Measurements from ENCODE around the gene BTBD18.

Gene BTBD18

GRCh38 chr11:57762235-57762861 is 10.7 kb upstream of the BTBD18 start:
- no peak overlapping the region for H3K4ac ChIP-seq (ENCODE audit: low read length)
- H2BK15ac ChIP-seq (ENCODE audit: low read length), result no peak overlapping the region
- H3K14ac ChIP-seq (ENCODE audit: low read length), result no peak overlapping the region
- H3K23ac ChIP-seq (ENCODE audit: low read depth, low read length, poor library complexity), result no peak overlapping the region
- no peaks in the 10 kb centered on the region for H3K27me3 ChIP-seq (ENCODE audit: control insufficient read depth in 3 of 3, insufficient read depth in 3 of 3, low read depth in 1 of 3, low read length in 3 of 3)
- no peak overlapping the region for H3K9ac ChIP-seq (ENCODE audit: low read depth, low read length, poor library complexity)
- H3K9me3 ChIP-seq (replicated peaks in 1 of 2; ENCODE audit: control insufficient read depth in 2 of 2, insufficient read depth in 1 of 2, low read depth in 1 of 2, low read length in 2 of 2), result no peaks in the 10 kb centered on the region
- H3K79me1 ChIP-seq (ENCODE audit: low read depth, low read length), result no peaks in the 10 kb centered on the region
- H2BK5ac ChIP-seq (ENCODE audit: low read length), result no peak overlapping the region
- peaks cover 4 to 7% of the 10 kb centered on the region in 2 donors for H3K4me1 ChIP-seq (ENCODE audit: control insufficient read depth in 2 of 2, insufficient read depth in 1 of 2, low read depth in 1 of 2, low read length in 2 of 2)
- no peak overlapping the region for H3K18ac ChIP-seq (ENCODE audit: low read length)
- no CpG with 5 or more reads among the region's 9 CpGs for WGBS, 2 donors (ENCODE audit: extremely low coverage in 2 of 2, insufficient read length in 2 of 2, insufficient replicate concordance in 1 of 2)
- no peak overlapping the region for H2AFZ ChIP-seq (ENCODE audit: low read length)
- H3K4me2 ChIP-seq (ENCODE audit: insufficient read depth, low read length, poor library complexity, severe bottlenecking), result peak overlapping the region; percentile 38
- H2AK5ac ChIP-seq (ENCODE audit: low read depth, low read length), result no peak overlapping the region
- H3K36me3 ChIP-seq (replicated peaks in 1 of 2; ENCODE audit: control insufficient read depth in 2 of 2, insufficient read depth in 2 of 2, low read length in 2 of 2), result peaks cover 0 to 4% of the 10 kb centered on the region in 2 donors
- peak overlapping the region; percentile 81 to 82 for H3K4me3 ChIP-seq (ENCODE audit: low read length in 2 of 2)
- no peak for DNase-seq (ENCODE audit: low spot score)
- H4K91ac ChIP-seq (ENCODE audit: low read depth, low read length, poor library complexity), result no peak overlapping the region
- no peak overlapping the region for H3K27ac ChIP-seq (replicated peaks; ENCODE audit: low read length)
- no peak overlapping the region for H4K8ac ChIP-seq (ENCODE audit: low read depth, low read length)
- H2BK120ac ChIP-seq (ENCODE audit: low read depth, low read length), result no peak overlapping the region
- no peak overlapping the region for H2BK12ac ChIP-seq (ENCODE audit: low read length)

GRCh38 chr11:57761301-57762234 is 9.9 kb upstream of the BTBD18 start, which contains the start of gene CTNND1:
Gene CTNND1 (plus strand): TSS chr11:57761802. CDS start chr11:57791479, 29,677 bp downstream.
- Histone ChIP-seq H3K4me3 (ENCODE audit: low read length in 2 of 2) (peak within 1 kb of the TSS; percentile 82 to 95), H2AFZ (ENCODE audit: low read length) (peak within 1 kb of the TSS; percentile 91), H3K9ac (ENCODE audit: low read depth, low read length, poor library complexity) (no peak within 1 kb of the TSS), H3K36me3 (replicated peaks in 1 of 2; ENCODE audit: control insufficient read depth in 2 of 2, insufficient read depth in 2 of 2, low read length in 2 of 2) (no peaks in the 10 kb centered on the region), H2BK15ac (ENCODE audit: low read length) (no peak within 1 kb of the TSS), H3K9me3 (replicated peaks in 1 of 2; ENCODE audit: control insufficient read depth in 2 of 2, insufficient read depth in 1 of 2, low read depth in 1 of 2, low read length in 2 of 2) (no peaks in the 10 kb centered on the region), H3K14ac (ENCODE audit: low read length) (no peak within 1 kb of the TSS), H3K4me1 (ENCODE audit: control insufficient read depth in 2 of 2, insufficient read depth in 1 of 2, low read depth in 1 of 2, low read length in 2 of 2) (peaks cover 4 to 7% of the 10 kb centered on the region in 2 donors), H3K4ac (ENCODE audit: low read length) (no peak within 1 kb of the TSS), H2BK5ac (ENCODE audit: low read length) (no peak within 1 kb of the TSS), H3K27me3 (ENCODE audit: control insufficient read depth in 3 of 3, insufficient read depth in 3 of 3, low read depth in 1 of 3, low read length in 3 of 3) (no peaks in the 10 kb centered on the region), H2BK12ac (ENCODE audit: low read length) (no peak within 1 kb of the TSS), H2BK120ac (ENCODE audit: low read depth, low read length) (no peak within 1 kb of the TSS), H3K18ac (ENCODE audit: low read length) (no peak within 1 kb of the TSS), H3K23ac (ENCODE audit: low read depth, low read length, poor library complexity) (no peak within 1 kb of the TSS), H3K4me2 (ENCODE audit: insufficient read depth, low read length, poor library complexity, severe bottlenecking) (peak within 1 kb of the TSS; percentile 38), H4K8ac (ENCODE audit: low read depth, low read length) (no peak within 1 kb of the TSS), H2AK5ac (ENCODE audit: low read depth, low read length) (no peak within 1 kb of the TSS), H3K79me1 (ENCODE audit: low read depth, low read length) (no peaks in the 10 kb centered on the region), H4K91ac (ENCODE audit: low read depth, low read length, poor library complexity) (no peak within 1 kb of the TSS), H3K27ac (replicated peaks; ENCODE audit: low read length) (peak within 1 kb of the TSS; percentile 86)
- peak; percentile 84 for DNase-seq (ENCODE audit: low spot score)
- no CpG with 5 or more reads among the region's 13 CpGs for WGBS, 2 donors (ENCODE audit: extremely low coverage in 2 of 2, insufficient read length in 2 of 2, insufficient replicate concordance in 1 of 2)

GRCh38 chr11:57758174-57758573 is 6.6 kb upstream of the BTBD18 start:
- Histone ChIP-seq H3K18ac (ENCODE audit: low read length) (no peak overlapping the region), H2BK120ac (ENCODE audit: low read depth, low read length) (no peak overlapping the region), H2AK5ac (ENCODE audit: low read depth, low read length) (no peak overlapping the region), H3K27ac (replicated peaks; ENCODE audit: low read length) (no peak overlapping the region), H4K91ac (ENCODE audit: low read depth, low read length, poor library complexity) (no peak overlapping the region), H3K4me1 (ENCODE audit: control insufficient read depth in 2 of 2, insufficient read depth in 1 of 2, low read depth in 1 of 2, low read length in 2 of 2) (peaks cover 1 to 3% of the 10 kb centered on the region in 2 donors), H3K36me3 (replicated peaks in 1 of 2; ENCODE audit: control insufficient read depth in 2 of 2, insufficient read depth in 2 of 2, low read length in 2 of 2) (no peaks in the 10 kb centered on the region), H2BK5ac (ENCODE audit: low read length) (no peak overlapping the region), H2AFZ (ENCODE audit: low read length) (no peak overlapping the region), H3K4me2 (ENCODE audit: insufficient read depth, low read length, poor library complexity, severe bottlenecking) (no peak overlapping the region), H3K79me1 (ENCODE audit: low read depth, low read length) (no peaks in the 10 kb centered on the region), H3K9me3 (replicated peaks in 1 of 2; ENCODE audit: control insufficient read depth in 2 of 2, insufficient read depth in 1 of 2, low read depth in 1 of 2, low read length in 2 of 2) (peaks cover 0 to 2% of the 10 kb centered on the region in 2 donors), H3K4me3 (ENCODE audit: low read length in 2 of 2) (no peak overlapping the region), H2BK12ac (ENCODE audit: low read length) (no peak overlapping the region), H3K9ac (ENCODE audit: low read depth, low read length, poor library complexity) (no peak overlapping the region), H3K4ac (ENCODE audit: low read length) (no peak overlapping the region), H3K14ac (ENCODE audit: low read length) (no peak overlapping the region), H3K23ac (ENCODE audit: low read depth, low read length, poor library complexity) (no peak overlapping the region), H3K27me3 (ENCODE audit: control insufficient read depth in 3 of 3, insufficient read depth in 3 of 3, low read depth in 1 of 3, low read length in 3 of 3) (no peaks in the 10 kb centered on the region), H2BK15ac (ENCODE audit: low read length) (no peak overlapping the region), H4K8ac (ENCODE audit: low read depth, low read length) (no peak overlapping the region)
- WGBS, 2 donors (ENCODE audit: extremely low coverage in 2 of 2, insufficient read length in 2 of 2, insufficient replicate concordance in 1 of 2), result no CpG with 5 or more reads among the region's 3 CpGs
- no peak for DNase-seq (ENCODE audit: low spot score)

GRCh38 chr11:57752954-57753353 is 1.3 kb upstream of the BTBD18 start:
- H3K4me3 ChIP-seq (ENCODE audit: low read length in 2 of 2), result peak overlapping the region in 1 of 2 donors; percentile 41
- no peak overlapping the region for H3K9ac ChIP-seq (ENCODE audit: low read depth, low read length, poor library complexity)
- no peak overlapping the region for H2AFZ ChIP-seq (ENCODE audit: low read length)
- H2BK120ac ChIP-seq (ENCODE audit: low read depth, low read length), result no peak overlapping the region
- peak overlapping the region; percentile 70 for H3K18ac ChIP-seq (ENCODE audit: low read length)
- no peak overlapping the region for H3K4me2 ChIP-seq (ENCODE audit: insufficient read depth, low read length, poor library complexity, severe bottlenecking)
- no peaks in the 10 kb centered on the region for H3K4me1 ChIP-seq (ENCODE audit: control insufficient read depth in 2 of 2, insufficient read depth in 1 of 2, low read depth in 1 of 2, low read length in 2 of 2)
- H3K79me1 ChIP-seq (ENCODE audit: low read depth, low read length), result no peaks in the 10 kb centered on the region
- peak overlapping the region; percentile 16 for H2BK12ac ChIP-seq (ENCODE audit: low read length)
- no peak overlapping the region for H3K4ac ChIP-seq (ENCODE audit: low read length)
- WGBS, 2 donors (ENCODE audit: extremely low coverage in 2 of 2, insufficient read length in 2 of 2, insufficient replicate concordance in 1 of 2), result no CpG with 5 or more reads among the region's 30 CpGs
- no peak overlapping the region for H4K91ac ChIP-seq (ENCODE audit: low read depth, low read length, poor library complexity)
- H3K14ac ChIP-seq (ENCODE audit: low read length), result peak overlapping the region; percentile 84
- H2AK5ac ChIP-seq (ENCODE audit: low read depth, low read length), result peak overlapping the region; percentile 61
- no peak overlapping the region for H2BK15ac ChIP-seq (ENCODE audit: low read length)
- no peak for DNase-seq (ENCODE audit: low spot score)
- H3K27me3 ChIP-seq (ENCODE audit: control insufficient read depth in 3 of 3, insufficient read depth in 3 of 3, low read depth in 1 of 3, low read length in 3 of 3), result no peaks in the 10 kb centered on the region
- H2BK5ac ChIP-seq (ENCODE audit: low read length), result peak overlapping the region; percentile 75
- no peak overlapping the region for H3K27ac ChIP-seq (replicated peaks; ENCODE audit: low read length)
- peaks cover 0 to 4% of the 10 kb centered on the region in 2 donors for H3K9me3 ChIP-seq (replicated peaks in 1 of 2; ENCODE audit: control insufficient read depth in 2 of 2, insufficient read depth in 1 of 2, low read depth in 1 of 2, low read length in 2 of 2)
- peaks cover 1 to 13% of the 10 kb centered on the region in 2 donors for H3K36me3 ChIP-seq (replicated peaks in 1 of 2; ENCODE audit: control insufficient read depth in 2 of 2, insufficient read depth in 2 of 2, low read length in 2 of 2)
- no peak overlapping the region for H4K8ac ChIP-seq (ENCODE audit: low read depth, low read length)
- peak overlapping the region; percentile 85 for H3K23ac ChIP-seq (ENCODE audit: low read depth, low read length, poor library complexity)
